Esophagus muscularis mucosa (tissue), 4 donors: ENCODE data around the gene RPL9.

Source experiments
- CTCF ChIP-seq, 3 experiments: fragments of 200-600 bp in 2 of 3; fragments of 450-650 bp in 1 of 3; sonication (generic) in 2 of 3; IDR thresholded peaks; one replicate each; pipeline ENCODE4 v1.5.1; 2017 to 2019; ENCODE audit warnings: antibody characterized with exemption in 3 of 3, mild to moderate bottlenecking in 2 of 3, moderate library complexity in 1 of 3
- EP300 ChIP-seq: sonication (generic); formaldehyde crosslinking; IDR thresholded peaks from one replicate; pipeline ENCODE4 v1.6.1; 2017; ENCODE audit warnings: antibody characterized with exemption
- POLR2A ChIP-seq: fragments of 450-650 bp; IDR thresholded peaks from one replicate; pipeline ENCODE4 v1.6.1; 2017; ENCODE audit warnings: antibody characterized with exemption, moderate library complexity, mild to moderate bottlenecking, low read depth

- TF ChIP-seq CTCF (IDR thresholded peaks at IDR 0.05) (no peak), EP300 (no peak), POLR2A (no peak)
Observed at GRCh38 chr4:39451423-39452023, 7.2 kb downstream of the RPL9 start.
